ENCODE measurements around the gene TGM6. TPM values are rescaled to one million over a fixed set of nuclear protein-coding genes. Genes with fewer than 3 reads are reported as not detected.
A peak's percentile ranks its signal among the peaks of the same experiment; 100 is the strongest.

Gene TGM6
- total RNA-seq, 1 experiment from 2014 or later, result not detected

- H4K91ac ChIP-seq (ENCODE audit: insufficient read length, low read depth, low read length), result no peak overlapping the region
- H3K4me1 Mint-ChIP-seq, result no peaks in the 10 kb centered on the region
- H4K5ac ChIP-seq (ENCODE audit: insufficient read length, low read depth, low read length), result no peak overlapping the region
- no peaks in the 10 kb centered on the region for H3K4me1 ChIP-seq (ENCODE audit: insufficient read depth, low read length)
- no peak overlapping the region for H3K23ac ChIP-seq (ENCODE audit: insufficient read length, low read depth, low read length)
- H3K23me2 ChIP-seq (ENCODE audit: insufficient read length, low read depth, low read length, poor library complexity, severe bottlenecking), result no peaks in the 10 kb centered on the region
- H3K27ac ChIP-seq (ENCODE audit: insufficient read length, low read depth, low read length), result no peak overlapping the region
- H3K9me3 Mint-ChIP-seq, result peaks cover 0 to 3% of the 10 kb centered on the region in 2 experiments; a peak in 2 of 5 replicates
- H2BK120ac ChIP-seq (ENCODE audit: low read depth, low read length, poor library complexity, severe bottlenecking), result no peak overlapping the region
- no peak overlapping the region; the same call in 1 of the 2 replicates for H3K14ac ChIP-seq (ENCODE audit: insufficient read depth, low read length)
- no peak for DNase-seq
- no peaks in the 10 kb centered on the region for H3K79me1 ChIP-seq (ENCODE audit: insufficient read depth, low read depth, low read length, poor library complexity, severe bottlenecking)
- H2BK5ac ChIP-seq (ENCODE audit: insufficient read length, low read length), result no peak overlapping the region
- H3T11ph ChIP-seq (ENCODE audit: low read length), result no peak overlapping the region
- no peaks in the 10 kb centered on the region for H3K79me2 ChIP-seq (ENCODE audit: insufficient read depth, low read length)
- no peak overlapping the region for H2BK20ac ChIP-seq (ENCODE audit: low read depth, low read length, poor library complexity, severe bottlenecking)
- no peak overlapping the region for H4K8ac ChIP-seq (replicated peaks; ENCODE audit: insufficient read length, low read depth, low read length)
- H2BK12ac ChIP-seq (ENCODE audit: insufficient read length, low read depth, low read length), result no peak overlapping the region
- H3K4me3 Mint-ChIP-seq, result no peak overlapping the region
- H3K27ac Mint-ChIP-seq, result peak overlapping the region in 1 of 3 experiments; percentile 12; a peak in 1 of 7 replicates
- H2AK5ac ChIP-seq (ENCODE audit: insufficient read length, low read length), result no peak overlapping the region
- no peaks in the 10 kb centered on the region for H3K9me3 ChIP-seq (ENCODE audit: control insufficient read depth, low read depth, low read length)
- no peaks in the 10 kb centered on the region for H3K27me3 ChIP-seq (ENCODE audit: insufficient read depth, low read length)
- no peak overlapping the region for H3K4ac ChIP-seq (ENCODE audit: low read depth, low read length)
- H3K36me3 Mint-ChIP-seq (ENCODE audit: insufficient read depth in 1 of 3, low read depth in 3 of 3), result no peaks in the 10 kb centered on the region
- no peak overlapping the region for H3K9ac ChIP-seq (ENCODE audit: extremely low read depth, insufficient read length, low read length)
- no peak overlapping the region for H2AFZ ChIP-seq (ENCODE audit: low read length)
- peaks cover 2% of the 10 kb centered on the region; the same call in 1 of the 2 replicates for H3K27me3 Mint-ChIP-seq (ENCODE audit: low read depth)
- no CpG with 5 or more reads among the region's 14 CpGs for WGBS (ENCODE audit: extremely low coverage, insufficient read length, low lambda C conversion rate)
- TF ChIP-seq CTCF (conservative IDR thresholded peaks at IDR 0.05), result no peak
- no peaks in the 10 kb centered on the region for H4K20me1 ChIP-seq (ENCODE audit: control insufficient read depth, insufficient read depth, insufficient read length)
- H3K56ac ChIP-seq (ENCODE audit: insufficient read length, low read depth, low read length), result no peak overlapping the region
- no peak overlapping the region for H3K18ac ChIP-seq (ENCODE audit: insufficient read length, low read depth, low read length)
- no peak overlapping the region for H2BK15ac ChIP-seq (ENCODE audit: low read depth, low read length)
- no peak overlapping the region for H3K4me2 ChIP-seq (ENCODE audit: insufficient read depth, insufficient read length, low read length)
These were observed 15.6 kb downstream of the TGM6 start for GRCh38 chr20:2396241-2396814.

All from H9 (cell line).